Memory B cell (primary cell): ENCODE measurements around the gene PLK1.
A peak's percentile ranks its signal among the peaks of the same experiment; 100 is the strongest.
"Not testable (repeated sequence)": the region's sequence is repeated elsewhere in the genome, so short reads cannot be mapped to it uniquely, and the experiment has no call there.

ENCODE experiments used
- ATAC-seq: fragments of 150-1000 bp; cut with Tn5 transposase; 2 replicates; pipeline ENCODE4 v1.10.0; 2021; ENCODE audit warnings: low read depth, mild to moderate bottlenecking, moderate library complexity
- DNase-seq, 2 donors: peaks; one replicate each; pipeline ENCODE4 v3.0.0; 2022; ENCODE audit warnings: low spot score in 2 of 2
- H3K27ac Mint-ChIP-seq: one replicate; pipeline ENCODE4 v1.8.0; 2022; ENCODE audit warnings: mild to moderate bottlenecking, moderate library complexity, mixed read lengths
- H3K27me3 Mint-ChIP-seq: one replicate; pipeline ENCODE4 v1.8.0; 2022; ENCODE audit warnings: mixed read lengths
- H3K36me3 Mint-ChIP-seq: one replicate; pipeline ENCODE4 v1.8.0; 2022; ENCODE audit warnings: mild to moderate bottlenecking, mixed read lengths
- H3K4me1 Mint-ChIP-seq: one replicate; pipeline ENCODE4 v1.8.0; 2022; ENCODE audit warnings: mixed read lengths
- H3K4me3 Mint-ChIP-seq: one replicate; pipeline ENCODE4 v1.8.0; 2022; ENCODE audit warnings: mild to moderate bottlenecking, moderate library complexity, mixed read lengths
- H3K9me3 Mint-ChIP-seq: one replicate; pipeline ENCODE4 v1.8.0; 2022; ENCODE audit warnings: mixed read lengths

The PLK1 gene

DNA sequence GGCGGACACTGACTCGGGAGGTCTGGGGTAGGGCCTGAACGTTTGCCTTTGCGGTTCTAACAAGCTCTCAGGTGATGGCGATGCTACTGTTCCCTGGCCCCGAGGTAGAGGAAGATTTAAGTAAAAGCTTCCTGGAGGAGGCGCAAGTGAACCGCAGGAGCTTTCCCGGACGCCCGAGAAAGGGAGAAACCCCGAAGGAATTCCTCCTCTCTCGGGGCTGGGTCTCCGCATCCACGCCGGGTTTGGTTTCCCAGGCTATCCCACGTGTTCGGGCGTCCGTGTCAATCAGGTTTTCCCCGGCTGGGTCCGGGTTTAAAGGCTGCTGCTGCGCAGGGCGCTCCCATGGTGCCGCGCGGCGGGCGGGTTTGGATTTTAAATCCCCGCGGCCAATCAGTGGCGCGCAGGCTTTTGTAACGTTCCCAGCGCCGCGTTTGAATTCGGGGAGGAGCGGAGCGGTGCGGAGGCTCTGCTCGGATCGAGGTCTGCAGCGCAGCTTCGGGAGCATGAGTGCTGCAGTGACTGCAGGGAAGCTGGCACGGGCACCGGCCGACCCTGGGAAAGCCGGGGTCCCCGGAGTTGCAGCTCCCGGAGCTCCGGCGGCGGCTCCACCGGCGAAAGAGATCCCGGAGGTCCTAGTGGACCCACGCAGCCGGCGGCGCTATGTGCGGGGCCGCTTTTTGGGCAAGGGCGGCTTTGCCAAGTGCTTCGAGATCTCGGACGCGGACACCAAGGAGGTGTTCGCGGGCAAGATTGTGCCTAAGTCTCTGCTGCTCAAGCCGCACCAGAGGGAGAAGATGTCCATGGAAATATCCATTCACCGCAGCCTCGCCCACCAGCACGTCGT lies at the start of gene PLK1:
TSS of gene PLK1 (plus strand) at position 460 of the 844 bp plus-strand sequence. CDS start at position 504, 44 bp downstream.
- ATAC-seq, result peak; percentile 96
- Mint-ChIP-seq H3K27ac (no peak within 1 kb of the TSS), H3K4me3 (peak within 1 kb of the TSS; percentile 88), H3K9me3 (no peaks in the 10 kb centered on the region), H3K36me3 (peaks cover 2% of the 10 kb centered on the region), H3K4me1 (peaks cover 12% of the 10 kb centered on the region), H3K27me3 (no peaks in the 10 kb centered on the region)
- peak; percentile 34 to 59 for DNase-seq

- H3K4me1 Mint-ChIP-seq, result peaks cover 3% of the 10 kb centered on the region
- ATAC-seq, result no peak
- no peak overlapping the region for H3K27ac Mint-ChIP-seq
Observed at GRCh38 chr16:23629516-23629915, 49.2 kb upstream of the PLK1 start.

DNA sequence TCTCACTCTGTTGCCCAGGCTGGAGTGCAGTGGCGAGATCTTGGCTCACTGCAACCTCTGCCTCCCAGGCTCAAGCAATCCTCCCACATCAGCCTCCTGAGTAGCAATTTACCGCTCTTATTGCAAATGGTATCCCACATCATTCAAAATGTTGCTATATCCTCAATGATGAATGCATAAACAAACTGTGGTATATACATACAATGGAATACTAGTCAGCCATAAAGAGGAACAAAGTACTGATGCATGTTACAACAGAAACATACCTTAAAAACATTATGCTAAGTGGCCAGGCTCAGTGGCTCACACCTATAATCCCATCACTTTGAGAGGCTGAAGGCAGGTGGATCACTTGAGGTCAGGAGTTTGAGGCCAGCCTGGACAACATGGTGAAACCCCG lies 46.8 kb upstream of the PLK1 start:
- peaks cover 28% of the 10 kb centered on the region for H3K36me3 Mint-ChIP-seq
- not testable (repeated sequence) for H3K9me3 Mint-ChIP-seq, H3K4me1 Mint-ChIP-seq, DNase-seq, ATAC-seq, H3K27ac Mint-ChIP-seq, H3K27me3 Mint-ChIP-seq, H3K4me3 Mint-ChIP-seq

More at GRCh38 chr16:23629516-23629915, 49.2 kb upstream of the PLK1 start:
- peaks cover 23% of the 10 kb centered on the region for H3K36me3 Mint-ChIP-seq
- H3K4me3 Mint-ChIP-seq, result no peak overlapping the region
- no peak for DNase-seq
- H3K9me3 Mint-ChIP-seq, result no peaks in the 10 kb centered on the region
- H3K27me3 Mint-ChIP-seq, result no peaks in the 10 kb centered on the region

DNA sequence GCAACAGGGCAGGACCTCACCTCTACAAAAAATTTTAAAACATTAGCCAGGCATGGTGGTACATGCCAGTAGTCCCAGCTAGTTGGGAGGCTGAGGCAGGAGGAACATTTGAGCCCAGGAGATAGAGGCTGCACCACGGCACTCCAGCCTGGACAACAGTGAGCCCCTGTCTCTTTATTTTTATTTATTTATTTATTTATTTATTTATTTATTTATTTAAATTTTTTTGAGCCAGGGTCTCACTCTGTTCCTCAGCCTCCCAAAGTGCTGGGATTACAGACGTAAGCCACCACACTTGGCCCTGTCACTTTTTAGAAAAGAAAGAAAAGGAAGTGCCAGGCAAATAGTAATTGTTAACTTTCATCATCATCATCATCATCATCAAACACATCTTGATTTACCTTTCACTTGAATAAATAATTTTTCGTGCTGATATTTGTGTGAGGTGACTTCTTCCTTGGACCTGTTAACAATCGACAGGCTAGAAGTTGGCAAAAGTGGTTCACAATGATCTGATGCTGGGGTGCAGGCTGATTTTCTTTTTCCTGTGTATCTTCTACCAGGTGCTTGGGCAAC lies 44.1 kb upstream of the PLK1 start:
- no peak overlapping the region for H3K4me3 Mint-ChIP-seq
- no peak for DNase-seq
- H3K9me3 Mint-ChIP-seq, result no peaks in the 10 kb centered on the region
- ATAC-seq, result no peak
- H3K27ac Mint-ChIP-seq, result no peak overlapping the region
- H3K27me3 Mint-ChIP-seq, result no peaks in the 10 kb centered on the region
- peaks cover 25% of the 10 kb centered on the region for H3K36me3 Mint-ChIP-seq
- peaks cover 8% of the 10 kb centered on the region for H3K4me1 Mint-ChIP-seq

DNA sequence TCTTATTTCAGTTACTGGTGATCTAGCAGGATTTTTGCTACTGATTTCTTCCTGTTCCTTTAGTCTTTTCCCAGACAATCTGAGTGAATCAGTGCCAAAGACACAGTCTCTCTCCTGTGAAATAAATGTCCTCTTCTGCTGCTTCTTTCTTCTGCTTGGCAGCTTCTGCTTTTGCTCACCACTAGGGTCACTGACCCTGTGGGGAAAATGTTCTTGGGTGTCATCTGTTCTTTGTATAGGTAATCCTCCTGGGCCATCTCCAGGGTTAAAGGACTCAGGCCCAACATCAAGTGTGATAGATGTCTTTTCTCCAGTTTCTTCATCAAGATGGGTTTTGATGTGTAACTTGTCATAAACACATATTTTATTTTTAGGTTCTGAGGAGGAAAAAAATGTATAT lies 42.7 kb upstream of the PLK1 start:
- H3K9me3 Mint-ChIP-seq, result no peaks in the 10 kb centered on the region
- H3K36me3 Mint-ChIP-seq, result peaks cover 21% of the 10 kb centered on the region
- ATAC-seq (no peak), DNase-seq (no peak)
- peak overlapping the region; percentile 73 for H3K27ac Mint-ChIP-seq
- H3K4me3 Mint-ChIP-seq, result no peak overlapping the region
- no peaks in the 10 kb centered on the region for H3K27me3 Mint-ChIP-seq
- peaks cover 14% of the 10 kb centered on the region for H3K4me1 Mint-ChIP-seq

DNA sequence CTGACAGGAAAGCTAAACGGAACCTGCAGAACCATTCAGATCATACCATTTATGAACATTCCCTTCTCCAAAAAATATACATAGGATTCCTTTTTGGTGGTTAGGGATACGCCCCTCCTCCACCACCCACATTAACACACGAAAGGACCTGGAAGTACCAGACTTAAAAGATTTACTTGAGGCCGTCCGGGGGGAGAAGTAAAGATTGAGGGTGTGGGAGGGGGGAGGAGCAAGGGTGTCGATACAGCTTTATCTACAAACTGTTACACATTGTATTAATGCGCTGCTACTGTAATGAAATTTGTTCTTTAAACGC lies 38.1 kb upstream of the PLK1 start:
- Mint-ChIP-seq H3K4me3 (peak overlapping the region; percentile 99), H3K9me3 (no peaks in the 10 kb centered on the region), H3K27ac (peak overlapping the region; percentile 96), H3K36me3 (peaks cover 16% of the 10 kb centered on the region), H3K27me3 (no peaks in the 10 kb centered on the region), H3K4me1 (peaks cover 23% of the 10 kb centered on the region)
- ATAC-seq (no peak), DNase-seq (no peak)

GRCh38 chr16:23640931-23641765 lies 37.5 kb upstream of the PLK1 start, which contains the start of the genes DCTN5 and PALB2:
TSS of gene DCTN5 (plus strand) at chr16:23641466. CDS start at chr16:23641543, 77 bp downstream.
TSS of gene PALB2 (minus strand) at chr16:23641310. CDS start at chr16:23641157, 153 bp downstream.
- Mint-ChIP-seq H3K27ac (peak within 1 kb of the TSS; percentile 96), H3K4me3 (peak within 1 kb of the TSS; percentile 99), H3K27me3 (no peaks in the 10 kb centered on the region), H3K36me3 (peaks cover 16% of the 10 kb centered on the region), H3K9me3 (no peaks in the 10 kb centered on the region), H3K4me1 (peaks cover 26% of the 10 kb centered on the region)
- peak; percentile 71 to 76 for DNase-seq
- ATAC-seq, result peak; percentile 96

DNA sequence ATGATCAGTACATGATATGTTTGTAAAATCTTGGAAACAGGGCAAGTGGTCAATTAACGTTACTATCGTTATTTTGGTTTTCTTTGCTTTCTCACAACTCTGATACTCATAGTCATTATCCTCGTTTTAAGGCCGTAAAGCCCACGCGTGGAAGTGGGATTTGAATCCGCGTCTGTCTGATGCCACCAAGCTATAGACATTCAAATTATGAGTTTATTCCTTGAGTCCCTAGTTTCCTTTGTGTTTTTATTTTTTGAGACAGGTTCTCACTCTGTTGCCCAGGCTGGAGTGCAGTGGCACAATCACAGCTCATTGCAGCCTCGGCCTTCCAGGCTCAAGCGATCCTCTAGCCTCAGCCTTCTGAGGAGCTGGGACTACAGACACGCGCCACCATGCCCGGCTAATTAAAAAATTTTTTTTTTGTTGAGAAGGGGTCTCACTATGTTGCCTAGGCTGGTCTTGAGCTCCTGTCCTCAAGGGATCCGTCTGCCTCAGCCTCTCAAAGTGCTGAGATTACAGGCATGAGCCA lies 36.4 kb upstream of the PLK1 start:
- Mint-ChIP-seq H3K27ac (peak overlapping the region; percentile 96), H3K36me3 (peaks cover 24% of the 10 kb centered on the region), H3K4me3 (peak overlapping the region; percentile 99), H3K27me3 (no peaks in the 10 kb centered on the region), H3K4me1 (peaks cover 27% of the 10 kb centered on the region), H3K9me3 (no peaks in the 10 kb centered on the region)
- ATAC-seq (no peak), DNase-seq (no peak)

DNA sequence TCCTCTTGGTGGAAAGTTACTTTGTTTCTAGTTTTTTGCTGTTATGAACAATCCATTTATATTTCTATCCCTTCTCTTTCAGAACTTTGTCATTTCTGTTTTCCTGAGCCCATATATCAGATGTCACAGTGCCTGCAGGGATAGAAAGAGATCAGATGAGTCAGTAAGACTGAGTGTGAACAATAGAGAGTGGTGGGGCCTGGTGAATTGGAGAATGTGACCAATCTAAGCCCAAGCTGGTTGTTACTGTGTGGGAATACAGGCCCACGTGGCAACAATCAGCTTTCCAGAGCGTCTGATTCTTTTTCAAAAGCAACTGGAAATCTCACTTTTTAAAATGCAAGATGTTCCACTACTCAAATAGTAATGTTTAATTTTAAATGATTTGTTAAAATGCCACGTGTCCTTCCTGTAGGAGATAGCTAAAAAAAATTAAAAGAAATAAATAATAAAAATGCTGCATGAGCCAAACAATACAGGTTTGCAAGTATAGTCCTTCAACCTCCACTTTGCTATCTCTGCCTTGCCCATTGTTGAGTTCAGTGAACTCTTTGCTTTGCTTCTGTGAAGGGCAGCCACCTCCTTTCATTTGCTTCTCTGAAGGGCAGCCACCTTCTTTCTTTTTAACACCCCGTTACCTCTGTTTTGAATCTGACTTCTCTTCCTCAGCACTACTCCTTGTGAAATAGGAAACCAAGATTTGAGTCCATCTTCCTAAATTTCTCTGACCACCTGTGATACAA lies 27.8 kb upstream of the PLK1 start:
- ATAC-seq, result no peak
- Mint-ChIP-seq H3K4me1 (peaks cover 21% of the 10 kb centered on the region), H3K4me3 (peak overlapping the region; percentile 18), H3K9me3 (peaks cover 4% of the 10 kb centered on the region), H3K27ac (peak overlapping the region; percentile 81), H3K27me3 (no peaks in the 10 kb centered on the region), H3K36me3 (peaks cover 47% of the 10 kb centered on the region)
- no peak for DNase-seq

- H3K27ac Mint-ChIP-seq, result peak overlapping the region; percentile 81
- peak overlapping the region; percentile 7 for H3K4me3 Mint-ChIP-seq
- ATAC-seq (no peak), DNase-seq (no peak)
- no peaks in the 10 kb centered on the region for H3K27me3 Mint-ChIP-seq
- peaks cover 41% of the 10 kb centered on the region for H3K36me3 Mint-ChIP-seq
- peaks cover 17% of the 10 kb centered on the region for H3K4me1 Mint-ChIP-seq
- H3K9me3 Mint-ChIP-seq, result peaks cover 4% of the 10 kb centered on the region
Observed at GRCh38 chr16:23651943-23652468, 26.7 kb upstream of the PLK1 start.

DNA sequence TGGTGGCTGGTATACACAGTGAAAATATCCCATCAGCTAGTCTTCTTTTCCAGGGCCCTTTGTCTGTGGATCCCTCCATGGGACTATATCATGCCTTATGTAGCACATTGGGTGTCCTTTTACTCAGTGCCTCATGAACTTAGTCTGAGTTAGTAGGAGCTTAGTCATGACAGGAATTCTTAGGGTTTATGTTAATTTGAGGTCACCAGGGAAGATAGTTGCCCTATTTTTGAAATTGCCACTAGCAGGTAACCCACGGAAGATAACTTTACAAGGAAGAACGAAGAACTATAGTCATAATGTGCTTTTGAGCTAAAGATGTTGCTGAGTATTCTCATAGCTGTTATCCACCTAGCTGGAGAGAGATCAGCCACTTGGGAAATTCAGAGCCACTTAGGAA lies 14.8 kb upstream of the PLK1 start:
- H3K9me3 Mint-ChIP-seq, result no peaks in the 10 kb centered on the region
- H3K4me3 Mint-ChIP-seq, result no peak overlapping the region
- no peak for ATAC-seq
- peaks cover 67% of the 10 kb centered on the region for H3K36me3 Mint-ChIP-seq
- no peak for DNase-seq
- no peaks in the 10 kb centered on the region for H3K27me3 Mint-ChIP-seq
- peaks cover 2% of the 10 kb centered on the region for H3K4me1 Mint-ChIP-seq
- H3K27ac Mint-ChIP-seq, result no peak overlapping the region

- Mint-ChIP-seq H3K4me1 (peaks cover 13% of the 10 kb centered on the region), H3K4me3 (no peak overlapping the region), H3K9me3 (no peaks in the 10 kb centered on the region), H3K27ac (no peak overlapping the region), H3K36me3 (peaks cover 50% of the 10 kb centered on the region), H3K27me3 (no peaks in the 10 kb centered on the region)
- ATAC-seq, result no peak
- no peak for DNase-seq
Observed at GRCh38 chr16:23666571-23667354, 11.9 kb upstream of the PLK1 start.

GRCh38 chr16:23667355-23667659 lies 11.4 kb upstream of the PLK1 start:
- Mint-ChIP-seq H3K27me3 (no peaks in the 10 kb centered on the region), H3K4me1 (peaks cover 13% of the 10 kb centered on the region), H3K36me3 (peaks cover 50% of the 10 kb centered on the region), H3K4me3 (no peak overlapping the region), H3K9me3 (no peaks in the 10 kb centered on the region), H3K27ac (no peak overlapping the region)
- ATAC-seq (no peak), DNase-seq (no peak)
